ENCODE measurements around the gene OLAH.

The OLAH gene

GRCh38 chr10:15072358-15072757, 28.6 kb downstream of the OLAH start:
- no peak for DNase-seq

- DNase-seq: no peak
Measured at GRCh38 chr10:15075421-15075820, 31.7 kb downstream of the OLAH start.

GRCh38 chr10:15083674-15084501, 40.1 kb downstream of the OLAH start:
- no peak for DNase-seq

GRCh38 chr10:15084502-15084922, 40.8 kb downstream of the OLAH start:
- no peak for DNase-seq

- peak; percentile 77 for DNase-seq
Measured at GRCh38 chr10:15088428-15089261, 44.9 kb downstream of the OLAH start, which contains the start of gene ACBD7. Gene ACBD7, minus strand, starts transcription at chr10:15088776. Its CDS starts 48 bp downstream, at chr10:15088728.

GRCh38 chr10:15091418-15091817, 47.7 kb downstream of the OLAH start:
- DNase-seq: no peak

GRCh38 chr10:15092855-15093408, 49.2 kb downstream of the OLAH start:
- DNase-seq: no peak

- DNase-seq: no peak
Measured at GRCh38 chr10:15096661-15097010, 52.9 kb downstream of the OLAH start.

- peak; percentile 93 for DNase-seq
Measured at GRCh38 chr10:15097011-15097812, 53.5 kb downstream of the OLAH start, which contains the start of gene RPP38. Gene RPP38, plus strand, starts transcription at chr10:15097355. Its CDS starts 5,960 bp downstream, at chr10:15103315.

- no peak for DNase-seq
Measured at GRCh38 chr10:15099886-15100285, 56.1 kb downstream of the OLAH start.

- no peak for DNase-seq
Measured at GRCh38 chr10:15103513-15103912, 59.8 kb downstream of the OLAH start.

GRCh38 chr10:15106352-15107013, 62.7 kb downstream of the OLAH start:
- peak; percentile 49 for DNase-seq

- peak; percentile 3 for DNase-seq
Measured at GRCh38 chr10:15112657-15113056, 68.9 kb downstream of the OLAH start.

GRCh38 chr10:15113766-15114165, 70.0 kb downstream of the OLAH start:
- DNase-seq: no peak

GRCh38 chr10:15116225-15116624, 72.5 kb downstream of the OLAH start:
- no peak for DNase-seq

- DNase-seq: no peak
Measured at GRCh38 chr10:15118615-15119014, 74.9 kb downstream of the OLAH start.

- DNase-seq: no peak
Measured at GRCh38 chr10:15120523-15120922, 76.8 kb downstream of the OLAH start.

- DNase-seq: no peak
Measured at GRCh38 chr10:15121707-15122106, 78.0 kb downstream of the OLAH start.

GRCh38 chr10:15122477-15123030, 78.8 kb downstream of the OLAH start:
- peak; percentile 17 for DNase-seq
